AG04449 (cell line): ENCODE results near the gene SMG6.

Source experiments
- CTCF ChIA-PET: fragments of 350-600 bp; formaldehyde crosslinking; extraction: SDS; loops from one replicate; lab custom pipeline; 2021; ENCODE audit warnings: antibody characterized with exemption; lab: Yijun Ruan, JAX
- POLR2A ChIA-PET: fragments of 400-600, 350-600 bp; formaldehyde crosslinking; extraction: SDS; loops from one replicate; lab custom pipeline; 2020; ENCODE audit warnings: antibody characterized with exemption, inconsistent platforms; lab: Yijun Ruan, JAX
- DNase-seq: peaks from one replicate; pipeline ENCODE4 v3.0.0-alpha.2; 2010; ENCODE audit warnings: low read depth, low spot score
- H3K4me3 ChIP-seq: 2 replicates; pipeline ENCODE4 v1.5.1; 2011; ENCODE audit warnings: low read depth, mild to moderate bottlenecking, control low read depth, low read length
- CTCF ChIP-seq: IDR thresholded peaks from one replicate; pipeline ENCODE4 v1.5.1; 2011; ENCODE audit warnings: mild to moderate bottlenecking, moderate library complexity, low read length, control low read depth, inconsistent platforms; ENCODE audit not compliant: insufficient read depth; ENCODE audit errors: missing control alignments

SMG6 gene

DNA sequence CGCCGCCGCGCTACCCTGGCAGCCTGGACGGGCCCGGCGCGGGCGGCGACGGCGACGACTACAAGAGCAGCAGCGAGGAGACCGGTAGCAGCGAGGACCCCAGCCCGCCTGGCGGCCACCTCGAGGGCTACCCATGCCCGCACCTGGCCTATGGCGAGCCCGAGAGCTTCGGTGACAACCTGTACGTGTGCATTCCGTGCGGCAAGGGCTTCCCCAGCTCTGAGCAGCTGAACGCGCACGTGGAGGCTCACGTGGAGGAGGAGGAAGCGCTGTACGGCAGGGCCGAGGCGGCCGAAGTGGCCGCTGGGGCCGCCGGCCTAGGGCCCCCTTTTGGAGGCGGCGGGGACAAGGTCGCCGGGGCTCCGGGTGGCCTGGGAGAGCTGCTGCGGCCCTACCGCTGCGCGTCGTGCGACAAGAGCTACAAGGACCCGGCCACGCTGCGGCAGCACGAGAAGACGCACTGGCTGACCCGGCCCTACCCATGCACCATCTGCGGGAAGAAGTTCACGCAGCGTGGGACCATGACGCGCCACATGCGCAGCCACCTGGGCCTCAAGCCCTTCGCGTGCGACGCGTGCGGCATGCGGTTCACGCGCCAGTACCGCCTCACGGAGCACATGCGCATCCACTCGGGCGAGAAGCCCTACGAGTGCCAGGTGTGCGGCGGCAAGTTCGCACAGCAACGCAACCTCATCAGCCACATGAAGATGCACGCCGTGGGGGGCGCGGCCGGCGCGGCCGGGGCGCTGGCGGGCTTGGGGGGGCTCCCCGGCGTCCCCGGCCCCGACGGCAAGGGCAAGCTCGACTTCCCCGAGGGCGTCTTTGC lies 245.6 kb downstream of the SMG6 start:
- no peak for DNase-seq
- peak overlapping the region; percentile 66 for H3K4me3 ChIP-seq
- ChIA-PET CTCF (interaction anchor here (0.6 to 8.5 kb wide), 24 partner anchors 8 to 278 kb away, joined by 3 to 348 read pairs (median 8); partner anchors contain the start of gene TSR1), POLR2A (interaction anchor here (0.6 to 5.1 kb wide), 10 partner anchors 10 to 187 kb away, joined by 3 to 59 read pairs (median 10); no protein-coding TSS in a partner anchor)
- no peak for TF ChIP-seq CTCF

- ChIA-PET CTCF (interaction anchor here (0.6 to 8.5 kb wide), 15 partner anchors 9 to 225 kb away, joined by 3 to 348 read pairs (median 17); no protein-coding TSS in a partner anchor), POLR2A (interaction anchor here (0.7 to 5.1 kb wide), 7 partner anchors 11 to 247 kb away, joined by 3 to 59 read pairs (median 12); partner anchors contain the start of gene SRR)
- DNase-seq = no peak
- no peak for TF ChIP-seq CTCF
- H3K4me3 ChIP-seq = peak overlapping the region; percentile 66
These were observed 246.3 kb downstream of the SMG6 start for GRCh38 chr17:2057175-2057759.

DNA sequence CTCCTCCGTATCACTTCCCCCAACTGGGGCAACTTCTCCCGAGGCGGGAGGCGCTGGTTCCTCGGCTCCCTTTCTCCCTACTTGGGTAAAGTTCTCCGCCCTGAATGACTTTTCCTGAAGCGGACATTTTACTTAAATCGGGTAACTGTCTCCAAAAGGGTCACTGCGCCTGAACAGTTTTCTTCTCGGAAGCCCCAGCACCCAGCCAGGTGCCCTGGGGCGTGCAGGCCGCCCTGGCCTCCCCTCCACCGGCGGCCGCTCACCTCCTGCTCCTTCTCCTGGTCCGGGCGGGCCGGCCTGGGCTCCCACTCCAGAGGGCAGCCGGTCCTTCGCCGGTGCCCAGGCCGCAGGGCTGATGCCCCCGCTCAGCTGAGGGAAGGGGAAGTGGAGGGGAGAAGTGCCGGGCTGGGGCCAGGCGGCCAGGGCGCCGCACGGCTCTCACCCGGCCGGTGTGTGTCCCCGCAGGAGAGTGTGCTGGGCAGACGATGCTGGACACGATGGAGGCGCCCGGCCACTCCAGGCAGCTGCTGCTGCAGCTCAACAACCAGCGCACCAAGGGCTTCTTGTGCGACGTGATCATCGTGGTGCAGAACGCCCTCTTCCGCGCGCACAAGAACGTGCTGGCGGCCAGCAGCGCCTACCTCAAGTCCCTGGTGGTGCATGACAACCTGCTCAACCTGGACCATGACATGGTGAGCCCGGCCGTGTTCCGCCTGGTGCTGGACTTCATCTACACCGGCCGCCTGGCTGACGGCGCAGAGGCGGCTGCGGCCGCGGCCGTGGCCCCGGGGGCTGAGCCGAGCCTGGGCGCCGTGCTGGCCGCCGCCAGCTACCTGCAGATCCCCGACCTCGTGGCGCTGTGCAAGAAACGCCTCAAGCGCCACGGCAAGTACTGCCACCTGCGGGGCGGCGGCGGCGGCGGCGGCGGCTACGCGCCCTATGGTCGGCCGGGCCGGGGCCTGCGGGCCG lies 247.1 kb downstream of the SMG6 start:
- ChIA-PET POLR2A (interaction anchor here (0.7 to 5.1 kb wide), 15 partner anchors 8 to 326 kb away, joined by 3 to 59 read pairs (median 6); partner anchors contain the start of gene SRR), CTCF (interaction anchor here (0.6 to 8.5 kb wide), 22 partner anchors 10 to 305 kb away, joined by 3 to 348 read pairs (median 8); partner anchors contain the start of gene TSR1)
- no peak for DNase-seq
- TF ChIP-seq CTCF = peak; percentile 5
- H3K4me3 ChIP-seq = peak overlapping the region; percentile 66

GRCh38 chr17:2055292-2056205 lies 248.0 kb downstream of the SMG6 start:
- peak overlapping the region; percentile 66 for H3K4me3 ChIP-seq
- no peak for DNase-seq
- no peak for TF ChIP-seq CTCF
- POLR2A ChIA-PET = interaction anchor here (0.6 to 5.1 kb wide), 27 partner anchors 9 to 350 kb away, joined by 3 to 59 read pairs (median 4); partner anchors contain the start of genes SMG6 and SRR
- CTCF ChIA-PET = interaction anchor here (0.6 to 8.5 kb wide), 39 partner anchors 11 to 315 kb away, joined by 3 to 348 read pairs (median 5); partner anchors contain the start of gene TSR1
